DND-41 (cell line): ENCODE data around the gene STK16.

Experiments
- ATAC-seq: fragments of 200-7000 bp; cut with Tn5 transposase; 3 replicates; pipeline ENCODE4 v1.9.1; 2021; ENCODE audit warnings: low read depth; ENCODE audit not compliant: insufficient read depth
- DNase-seq: peaks from one replicate; pipeline ENCODE4 v3.0.0-alpha.2; 2020
- H2AFZ ChIP-seq: 2 replicates; pipeline ENCODE4 v1.6.0; 2012; ENCODE audit warnings: low read depth, low read length
- H3K27ac ChIP-seq: 2 replicates; pipeline ENCODE4 v1.5.1; 2012; ENCODE audit warnings: low read length, inconsistent platforms
- H3K27me3 ChIP-seq: fragments of 200-600 bp; sonication (generic); 2 replicates; pipeline ENCODE4 v1.6.0; 2012; ENCODE audit warnings: low read length, mild to moderate bottlenecking, inconsistent platforms; ENCODE audit not compliant: insufficient read depth, poor library complexity
- H3K36me3 ChIP-seq: 2 replicates; pipeline ENCODE4 v1.5.1; 2012; ENCODE audit warnings: low read length, inconsistent platforms; ENCODE audit not compliant: insufficient read depth
- H3K4me1 ChIP-seq: 2 replicates; pipeline ENCODE4 v1.5.1; 2012; ENCODE audit warnings: mild to moderate bottlenecking, low read length; ENCODE audit not compliant: insufficient read depth
- H3K4me2 ChIP-seq: 2 replicates; pipeline ENCODE4 v1.6.0; 2012; ENCODE audit warnings: mild to moderate bottlenecking, moderate library complexity, low read length, inconsistent platforms; ENCODE audit not compliant: insufficient read depth
- H3K4me3 ChIP-seq, 2 experiments: fragments of 200-600 bp in 1 of 2; shearing (Covaris generic) in 1 of 2; 2 replicates each; pipeline ENCODE4 v1.5.1; 2012 to 2016; ENCODE audit warnings: inconsistent platforms in 2 of 2, low read length in 2 of 2, mild to moderate bottlenecking in 2 of 2, low read depth in 1 of 2, moderate library complexity in 1 of 2
- H3K79me2 ChIP-seq: 2 replicates; pipeline ENCODE4 v1.6.0; 2012; ENCODE audit warnings: low read length, inconsistent platforms; ENCODE audit not compliant: insufficient read depth
- H3K9ac ChIP-seq: 2 replicates; pipeline ENCODE4 v1.6.0; 2012; ENCODE audit warnings: low read depth, mild to moderate bottlenecking, inconsistent platforms, low read length, moderate library complexity
- H3K9me3 ChIP-seq: 2 replicates; pipeline ENCODE4 v1.5.1; 2012; ENCODE audit warnings: low read length, moderate library complexity, mild to moderate bottlenecking, inconsistent platforms; ENCODE audit not compliant: insufficient read depth, severe bottlenecking
- H4K20me1 ChIP-seq: 2 replicates; pipeline ENCODE4 v1.6.0; 2012; ENCODE audit warnings: low read length; ENCODE audit not compliant: insufficient read depth
- EZH2 ChIP-seq: IDR thresholded peaks from 3 replicates; pipeline ENCODE4 v1.6.1; 2012; ENCODE audit warnings: borderline replicate concordance, low read depth, mild to moderate bottlenecking, moderate library complexity, low read length, inconsistent platforms; ENCODE audit not compliant: severe bottlenecking
- TF ChIP-seq, protein P1 (sequence below): IDR thresholded peaks from 2 replicates; pipeline ENCODE4 v1.5.1; 2012; ENCODE audit warnings: borderline replicate concordance, low read length, moderate library complexity, mild to moderate bottlenecking; ENCODE audit not compliant: poor library complexity, severe bottlenecking; ENCODE audit errors: extremely low read depth

Gene STK16

DNA sequence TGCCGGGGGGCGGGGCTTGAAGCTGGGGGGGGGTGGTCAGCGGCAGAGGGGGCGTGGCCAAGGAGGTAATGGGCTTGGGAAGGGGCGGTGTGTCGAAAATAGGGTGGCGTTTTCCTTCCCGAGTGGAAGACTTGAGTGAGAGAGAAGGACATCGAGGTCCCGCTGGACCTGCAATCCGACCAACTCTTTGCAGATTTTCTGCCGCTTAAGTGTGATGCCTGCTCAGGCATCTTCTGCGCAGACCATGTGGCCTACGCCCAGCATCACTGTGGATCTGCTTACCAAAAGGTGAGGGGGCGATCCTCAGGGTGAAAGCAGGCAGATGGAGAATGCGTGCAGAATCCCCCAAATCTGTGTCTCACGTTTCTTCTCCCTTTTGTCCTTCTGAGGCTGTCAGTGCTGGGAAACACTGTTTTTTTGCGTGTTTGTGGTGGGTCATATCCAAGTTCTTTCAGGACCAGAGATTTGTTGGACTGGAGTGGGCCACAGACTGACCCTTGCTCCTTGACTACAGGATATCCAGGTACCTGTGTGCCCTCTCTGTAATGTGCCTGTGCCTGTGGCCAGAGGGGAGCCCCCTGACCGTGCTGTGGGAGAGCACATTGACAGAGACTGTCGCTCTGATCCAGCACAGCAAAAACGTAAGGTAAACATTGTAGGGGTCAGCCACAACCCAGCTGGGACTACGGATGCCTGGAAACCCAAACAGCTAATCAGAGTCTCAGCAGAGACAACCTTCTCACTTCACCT, 38.0 kb upstream of the STK16 start:
- Histone ChIP-seq H3K4me3 (peak overlapping the region; percentile 19 to 70; a peak in 3 of 4 replicates), H2AFZ (peak overlapping the region; percentile 66), H4K20me1 (peaks cover 10% of the 10 kb centered on the region), H3K79me2 (peaks cover 6% of the 10 kb centered on the region; the same call in 1 of the 2 replicates), H3K36me3 (peaks cover 29% of the 10 kb centered on the region), H3K9me3 (no peaks in the 10 kb centered on the region), H3K4me1 (peaks cover 25% of the 10 kb centered on the region), H3K4me2 (peak overlapping the region; percentile 75), H3K27me3 (no peaks in the 10 kb centered on the region), H3K27ac (peak overlapping the region; percentile 75), H3K9ac (peak overlapping the region; percentile 57)
- no peak for TF ChIP-seq EZH2
- TF ChIP-seq, protein P1, sequence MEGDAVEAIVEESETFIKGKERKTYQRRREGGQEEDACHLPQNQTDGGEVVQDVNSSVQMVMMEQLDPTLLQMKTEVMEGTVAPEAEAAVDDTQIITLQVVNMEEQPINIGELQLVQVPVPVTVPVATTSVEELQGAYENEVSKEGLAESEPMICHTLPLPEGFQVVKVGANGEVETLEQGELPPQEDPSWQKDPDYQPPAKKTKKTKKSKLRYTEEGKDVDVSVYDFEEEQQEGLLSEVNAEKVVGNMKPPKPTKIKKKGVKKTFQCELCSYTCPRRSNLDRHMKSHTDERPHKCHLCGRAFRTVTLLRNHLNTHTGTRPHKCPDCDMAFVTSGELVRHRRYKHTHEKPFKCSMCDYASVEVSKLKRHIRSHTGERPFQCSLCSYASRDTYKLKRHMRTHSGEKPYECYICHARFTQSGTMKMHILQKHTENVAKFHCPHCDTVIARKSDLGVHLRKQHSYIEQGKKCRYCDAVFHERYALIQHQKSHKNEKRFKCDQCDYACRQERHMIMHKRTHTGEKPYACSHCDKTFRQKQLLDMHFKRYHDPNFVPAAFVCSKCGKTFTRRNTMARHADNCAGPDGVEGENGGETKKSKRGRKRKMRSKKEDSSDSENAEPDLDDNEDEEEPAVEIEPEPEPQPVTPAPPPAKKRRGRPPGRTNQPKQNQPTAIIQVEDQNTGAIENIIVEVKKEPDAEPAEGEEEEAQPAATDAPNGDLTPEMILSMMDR: no peak
- ATAC-seq: peak; percentile 15
- no peak for DNase-seq

DNA sequence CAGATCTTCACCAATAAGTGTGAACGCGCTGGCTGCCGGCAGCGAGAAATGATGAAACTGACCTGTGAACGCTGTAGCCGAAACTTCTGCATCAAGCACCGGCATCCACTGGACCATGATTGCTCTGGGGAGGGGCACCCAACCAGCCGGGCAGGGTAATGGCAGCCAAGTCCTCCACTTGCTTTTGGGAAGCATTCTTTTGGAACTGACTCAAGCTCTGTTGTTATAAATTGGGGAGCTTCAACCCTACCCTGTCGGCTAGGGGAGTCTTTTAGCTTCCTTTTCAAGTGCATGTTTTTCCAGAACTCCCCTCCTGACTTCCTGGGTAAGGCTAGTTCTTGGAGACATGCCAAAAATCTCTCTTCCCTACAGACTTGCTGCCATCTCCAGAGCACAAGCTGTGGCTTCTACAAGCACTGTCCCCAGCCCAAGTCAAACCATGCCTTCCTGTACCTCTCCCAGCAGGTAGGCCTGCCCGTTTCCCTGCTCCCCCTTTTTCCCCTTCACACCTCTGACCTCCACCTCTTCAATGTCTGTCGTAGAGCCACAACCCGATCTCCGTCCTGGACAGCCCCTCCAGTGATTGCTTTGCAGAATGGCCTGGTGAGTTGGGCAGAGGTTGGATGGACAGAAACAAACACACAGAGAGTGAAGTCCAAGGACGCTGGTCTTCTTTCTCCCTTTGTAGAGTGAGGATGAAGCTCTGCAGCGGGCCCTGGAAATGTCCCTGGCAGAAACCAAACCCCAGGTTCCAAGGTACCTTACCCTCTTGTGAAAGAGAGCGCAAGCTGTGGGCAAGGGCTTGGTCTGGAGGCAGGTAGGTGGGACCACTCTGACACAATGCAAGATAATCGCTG, 37.2 kb upstream of the STK16 start:
- DNase-seq (no peak), ATAC-seq (no peak)
- Histone ChIP-seq H3K36me3 (peaks cover 34% of the 10 kb centered on the region), H3K79me2 (peaks cover 6% of the 10 kb centered on the region; the same call in 1 of the 2 replicates), H3K9ac (peak overlapping the region; percentile 57), H4K20me1 (peaks cover 10% of the 10 kb centered on the region), H3K4me3 (peak overlapping the region in 1 of 2 experiments; percentile 70; a peak in 2 of 4 replicates), H3K4me2 (peak overlapping the region; percentile 75), H3K9me3 (no peaks in the 10 kb centered on the region), H3K27me3 (no peaks in the 10 kb centered on the region), H3K4me1 (peaks cover 25% of the 10 kb centered on the region), H2AFZ (no peak overlapping the region), H3K27ac (no peak overlapping the region; the same call in 1 of the 2 replicates)
- TF ChIP-seq, protein P1: no peak
- TF ChIP-seq EZH2: no peak

DNA sequence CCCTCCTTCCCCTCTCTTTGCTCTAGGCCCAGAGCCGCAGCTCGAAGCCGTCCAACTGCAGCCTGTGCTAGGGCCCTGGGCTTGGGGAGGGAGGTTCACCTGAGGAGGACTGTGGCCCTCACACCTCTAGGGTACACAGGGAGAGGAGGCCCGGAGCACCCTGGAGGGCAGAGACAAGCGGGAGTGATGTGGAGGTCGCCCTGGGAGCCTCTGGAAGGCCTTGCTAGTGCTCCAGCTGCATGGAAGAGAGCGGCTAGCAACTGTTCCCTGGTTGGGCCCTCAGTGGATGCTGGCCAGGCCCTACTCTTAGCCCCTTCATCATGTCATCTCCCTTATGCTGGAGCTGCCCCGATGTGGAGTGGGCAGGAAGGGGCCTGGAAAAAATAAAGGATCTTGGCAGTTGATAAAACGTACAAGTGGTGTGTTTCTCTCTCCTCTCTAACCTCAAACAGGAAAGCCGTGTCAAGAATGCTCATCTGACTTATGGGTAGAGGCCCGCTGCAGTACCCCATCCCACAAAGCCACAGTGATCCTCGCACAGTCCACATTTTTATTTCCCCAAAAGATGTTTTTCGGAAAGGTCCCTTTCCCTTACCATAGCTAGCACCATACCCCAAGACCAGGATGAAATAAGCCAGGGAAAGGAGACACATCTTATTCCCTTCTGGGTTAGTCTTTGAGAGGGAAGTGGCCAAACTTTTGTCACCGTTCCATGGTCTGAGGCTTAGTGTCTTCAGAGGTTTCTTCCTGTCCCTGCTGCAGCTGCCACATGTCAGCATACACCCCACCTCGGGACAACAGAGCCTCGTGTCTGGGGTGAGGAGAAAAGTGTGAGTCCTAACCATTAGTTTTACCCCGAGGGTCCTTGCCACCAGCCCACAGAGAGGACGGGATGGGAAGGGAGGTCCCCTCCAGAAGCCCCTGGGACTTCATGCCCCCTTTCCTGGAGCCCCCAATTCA, 35.8 kb upstream of the STK16 start:
- H3K36me3 ChIP-seq: peaks cover 47% of the 10 kb centered on the region

More for the DNA sequence above, 35.8 kb upstream of the STK16 start:
- Histone ChIP-seq H3K4me3 (no peak overlapping the region), H3K27me3 (no peaks in the 10 kb centered on the region), H3K79me2 (peaks cover 6% of the 10 kb centered on the region; the same call in 1 of the 2 replicates), H3K9me3 (no peaks in the 10 kb centered on the region), H3K27ac (no peak overlapping the region), H4K20me1 (peaks cover 10% of the 10 kb centered on the region), H3K4me1 (peaks cover 25% of the 10 kb centered on the region), H2AFZ (no peak overlapping the region), H3K9ac (no peak overlapping the region), H3K4me2 (no peak overlapping the region)
- ATAC-seq: no peak
- no peak for TF ChIP-seq EZH2
- TF ChIP-seq, protein P1: no peak
- no peak for DNase-seq
